A673 (cell line): ENCODE measurements around the gene SIX6. TPM values are rescaled to one million over a fixed set of nuclear protein-coding genes. Genes with fewer than 3 reads are reported as not detected.
A peak's percentile ranks its signal among the peaks of the same experiment; 100 is the strongest.

ENCODE experiments used
- BruUV-seq: library from RNA; stranded (reverse); fragments of 400-500 nt; replicated peaks from 2 replicates; lab custom pipeline; 2021; lab: Mats Ljungman, UMichigan
- CTCF ChIA-PET: fragments of 300-600 bp; sonication (Branson Sonifier 250); formaldehyde crosslinking; loops from one replicate; lab custom pipeline; 2022; ENCODE audit warnings: antibody characterized with exemption; lab: Charles Lee
- POLR2A ChIA-PET: fragments of 300-600 bp; sonication (Branson Sonifier 250); formaldehyde crosslinking; loops from one replicate; lab custom pipeline; 2022; ENCODE audit warnings: antibody characterized with exemption; ENCODE audit not compliant: low non-redundant PET; lab: Charles Lee
- DNase-seq: peaks from one replicate; pipeline ENCODE4 v3.0.0-alpha.2; 2015; ENCODE audit warnings: low spot score
- H3K27ac ChIP-seq: fragments of 200-600 bp; sonication (generic); 2 replicates; pipeline ENCODE4 v1.5.1; 2016; ENCODE audit warnings: mixed run types, low read depth, mild to moderate bottlenecking, mixed read lengths, antibody characterized with exemption, low read length; ENCODE audit not compliant: poor library complexity, severe bottlenecking
- H3K27me3 ChIP-seq: fragments of 200-600 bp; sonication (generic); replicated peaks from 2 replicates; pipeline ENCODE4 v1.6.1; 2017; ENCODE audit warnings: mixed run types, low read depth, mild to moderate bottlenecking, mixed read lengths, antibody characterized with exemption, low read length; ENCODE audit not compliant: insufficient read depth, poor library complexity
- H3K36me3 ChIP-seq: fragments of 200-600 bp; sonication (generic); 2 replicates; pipeline ENCODE4 v1.6.1; 2016; ENCODE audit warnings: mixed run types, mild to moderate bottlenecking, mixed read lengths, antibody characterized with exemption, low read length; ENCODE audit not compliant: insufficient read depth, poor library complexity, severe bottlenecking
- H3K4me1 ChIP-seq: fragments of 200-600 bp; sonication (generic); 2 replicates; pipeline ENCODE4 v1.6.1; 2017; ENCODE audit warnings: mixed run types, mild to moderate bottlenecking, mixed read lengths, antibody characterized with exemption, low read length; ENCODE audit not compliant: insufficient read depth, poor library complexity, severe bottlenecking
- H3K4me3 ChIP-seq: fragments of 200-600 bp; sonication (generic); 2 replicates; pipeline ENCODE4 v1.5.1; 2016; ENCODE audit warnings: low read depth, mixed run types, mild to moderate bottlenecking, mixed read lengths, low read length; ENCODE audit not compliant: poor library complexity, severe bottlenecking
- H3K9me3 ChIP-seq: fragments of 200-600 bp; sonication (generic); 2 replicates; pipeline ENCODE4 v1.6.1; 2016; ENCODE audit warnings: mixed run types, low read depth, mild to moderate bottlenecking, mixed read lengths, antibody characterized with exemption, low read length; ENCODE audit not compliant: poor library complexity, severe bottlenecking
- EZH2 ChIP-seq: fragments of 200-600 bp; sonication (generic); IDR thresholded peaks from 2 replicates; pipeline ENCODE4 v1.6.1; 2017; ENCODE audit warnings: borderline replicate concordance, low read depth, mild to moderate bottlenecking, mixed read lengths, antibody characterized with exemption, low read length; ENCODE audit not compliant: poor library complexity, severe bottlenecking
- intact Hi-C: fragments of 100-400 bp; cut with micrococcal nuclease; formaldehyde crosslinking; loops from one replicate; pipeline ENCODE4 v1.10.0; 2022; ENCODE audit not compliant: unreplicated experiment
- total RNA-seq: library from RNA; stranded (reverse); gene quantifications from 2 replicates; pipeline ENCODE4 v1.2.3, GENCODE V29; 2021
- TF ChIP-seq, protein P1 (sequence below): fragments of 300-800, 200-600 bp; sonication (generic); conservative IDR thresholded peaks from 2 replicates; pipeline ENCODE4 v1.5.1; 2017; ENCODE audit warnings: low read depth, mild to moderate bottlenecking, antibody characterized with exemption, low read length, moderate library complexity, mixed read lengths

Gene SIX6
- total RNA-seq, 1 experiment from 2014 or later = 0.13 TPM

GRCh38 chr14:60514741-60515491, 6.0 kb downstream of the SIX6 start:
- no peaks in the 10 kb centered on the region for H3K9me3 ChIP-seq
- POLR2A ChIA-PET = interaction anchor here (0.6 kb wide), 1 partner anchor 667 kb away, joined by 6 read pairs; no protein-coding TSS in a partner anchor
- no peak overlapping the region for H3K27ac ChIP-seq
- no peaks in the 10 kb centered on the region for H3K4me1 ChIP-seq
- H3K36me3 ChIP-seq = no peaks in the 10 kb centered on the region
- peaks cover 54% of the 10 kb centered on the region for H3K27me3 ChIP-seq
- DNase-seq = peak; percentile 60
- peak overlapping the region; percentile 65 for H3K4me3 ChIP-seq
- intact Hi-C loops = no loop called here
- TF ChIP-seq, protein P1, sequence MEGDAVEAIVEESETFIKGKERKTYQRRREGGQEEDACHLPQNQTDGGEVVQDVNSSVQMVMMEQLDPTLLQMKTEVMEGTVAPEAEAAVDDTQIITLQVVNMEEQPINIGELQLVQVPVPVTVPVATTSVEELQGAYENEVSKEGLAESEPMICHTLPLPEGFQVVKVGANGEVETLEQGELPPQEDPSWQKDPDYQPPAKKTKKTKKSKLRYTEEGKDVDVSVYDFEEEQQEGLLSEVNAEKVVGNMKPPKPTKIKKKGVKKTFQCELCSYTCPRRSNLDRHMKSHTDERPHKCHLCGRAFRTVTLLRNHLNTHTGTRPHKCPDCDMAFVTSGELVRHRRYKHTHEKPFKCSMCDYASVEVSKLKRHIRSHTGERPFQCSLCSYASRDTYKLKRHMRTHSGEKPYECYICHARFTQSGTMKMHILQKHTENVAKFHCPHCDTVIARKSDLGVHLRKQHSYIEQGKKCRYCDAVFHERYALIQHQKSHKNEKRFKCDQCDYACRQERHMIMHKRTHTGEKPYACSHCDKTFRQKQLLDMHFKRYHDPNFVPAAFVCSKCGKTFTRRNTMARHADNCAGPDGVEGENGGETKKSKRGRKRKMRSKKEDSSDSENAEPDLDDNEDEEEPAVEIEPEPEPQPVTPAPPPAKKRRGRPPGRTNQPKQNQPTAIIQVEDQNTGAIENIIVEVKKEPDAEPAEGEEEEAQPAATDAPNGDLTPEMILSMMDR = peak; percentile 58
- TF ChIP-seq EZH2 = peak; percentile 55
- CTCF ChIA-PET = no interaction called here
- no TSS peak for BruUV-seq

DNA sequence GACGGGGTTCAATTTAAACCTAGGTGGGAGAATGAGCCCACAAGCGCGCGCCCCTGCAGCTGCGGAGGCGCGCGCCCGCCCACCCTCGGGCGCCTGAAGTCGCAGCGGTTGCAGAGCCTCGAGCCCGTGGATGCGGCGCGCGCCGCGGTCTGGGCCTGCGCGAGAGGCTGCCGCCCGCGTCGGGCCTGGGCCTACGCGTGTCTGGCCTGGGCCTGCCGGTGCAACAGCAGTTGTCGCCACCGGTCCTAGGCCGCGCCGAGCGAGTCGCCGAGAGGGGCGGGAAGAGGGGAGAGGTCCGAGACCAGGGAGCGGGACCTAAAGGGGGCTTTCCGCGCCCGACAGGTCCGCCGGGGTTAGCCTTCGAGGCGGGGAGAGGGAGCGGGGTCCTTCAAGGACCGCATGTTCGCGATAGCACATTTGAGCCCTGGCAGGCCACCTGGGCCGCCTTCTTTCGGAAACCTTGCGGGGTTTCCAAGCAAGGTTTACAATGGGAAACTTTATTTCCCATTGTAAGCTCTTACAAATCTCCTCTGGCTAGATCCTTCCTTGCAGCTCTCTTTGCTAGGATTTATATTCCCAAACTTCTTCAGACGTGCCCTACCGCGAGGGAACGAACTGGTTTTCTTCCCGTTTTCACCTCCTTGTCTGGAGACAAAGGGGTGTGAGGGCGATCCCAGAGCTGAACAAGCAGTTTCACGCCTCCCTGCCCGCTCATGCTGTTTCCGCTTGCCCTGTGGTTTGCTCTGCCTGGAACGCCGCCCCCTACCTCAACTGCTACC, 6.8 kb downstream of the SIX6 start:
- no peak overlapping the region for H3K27ac ChIP-seq
- H3K36me3 ChIP-seq = no peaks in the 10 kb centered on the region
- TF ChIP-seq, protein P1 = no peak
- TF ChIP-seq EZH2 = no peak
- ChIA-PET POLR2A (no interaction called here), CTCF (no interaction called here)
- BruUV-seq = no TSS peak
- peaks cover 47% of the 10 kb centered on the region for H3K27me3 ChIP-seq
- H3K4me3 ChIP-seq = peak overlapping the region; percentile 65
- intact Hi-C loops = no loop called here
- H3K4me1 ChIP-seq = no peaks in the 10 kb centered on the region
- H3K9me3 ChIP-seq = no peaks in the 10 kb centered on the region
- DNase-seq = no peak

- BruUV-seq = no TSS peak
- H3K27ac ChIP-seq = no peak overlapping the region
- intact Hi-C loops = no loop called here
- H3K36me3 ChIP-seq = no peaks in the 10 kb centered on the region
- H3K27me3 ChIP-seq = no peaks in the 10 kb centered on the region
- TF ChIP-seq, protein P1 = no peak
- no peak for TF ChIP-seq EZH2
- DNase-seq = no peak
- H3K9me3 ChIP-seq = no peaks in the 10 kb centered on the region
- H3K4me1 ChIP-seq = no peaks in the 10 kb centered on the region
- no peak overlapping the region for H3K4me3 ChIP-seq
- CTCF ChIA-PET = no interaction called here
- POLR2A ChIA-PET = no interaction called here
Measured at GRCh38 chr14:60532442-60532841, 23.5 kb downstream of the SIX6 start.
